Measurements from ENCODE around the gene KCNQ2. TPM values are rescaled to one million over a fixed set of nuclear protein-coding genes. Genes with fewer than 3 reads are reported as not detected.
A peak's percentile ranks its signal among the peaks of the same experiment; 100 is the strongest.

Gene KCNQ2
- total and polyA plus RNA-seq, 10 of the 15 experiments (the other 5 are each of a cell fraction or from before 2014, with no cell fraction given): 0.06 to 0.49 (median 0.26) TPM; not detected in 7

DNA sequence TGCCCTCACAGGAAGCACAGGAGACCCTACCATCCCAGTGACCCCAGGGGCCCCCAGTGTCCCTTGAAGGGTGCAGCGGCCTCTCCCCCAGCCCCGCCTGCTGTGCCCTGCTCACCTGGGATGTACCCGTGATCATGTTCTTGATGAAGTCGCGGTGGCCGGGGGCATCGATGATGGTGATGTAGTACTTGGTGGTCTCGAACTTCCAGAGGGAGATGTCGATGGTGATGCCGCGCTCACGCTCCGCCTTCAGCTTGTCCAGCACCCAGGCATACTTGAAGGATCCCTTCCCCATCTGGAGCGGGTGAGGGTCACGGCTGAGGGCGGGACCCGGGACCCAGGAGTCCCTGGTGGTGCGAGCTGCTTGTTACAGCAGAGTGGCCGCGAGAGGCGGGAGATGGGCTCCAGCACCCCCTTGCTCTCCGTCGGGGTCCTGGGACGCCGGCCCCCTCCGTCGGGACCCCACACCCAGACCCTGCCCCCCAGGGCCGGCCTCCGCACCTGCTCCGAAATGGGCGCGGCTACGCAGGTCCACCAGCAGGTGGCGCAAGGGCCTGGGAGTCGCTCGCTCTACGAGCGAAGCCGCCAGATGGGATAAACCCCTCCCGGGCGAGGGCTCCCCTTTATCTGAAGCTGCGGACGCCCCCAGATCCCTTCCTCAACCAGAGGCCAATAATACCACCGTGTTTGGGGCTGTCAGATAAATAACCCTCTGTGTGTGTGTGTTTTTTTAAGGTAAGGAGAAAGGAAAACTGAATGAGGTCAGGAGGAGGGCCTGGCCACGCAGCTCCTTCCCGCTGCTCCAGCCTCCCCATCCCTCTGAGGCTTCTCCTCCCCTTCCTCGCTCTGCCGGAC lies 23.5 kb upstream of the KCNQ2 start (continued):
- TF ChIP-seq SMARCA5 (IDR thresholded peaks at IDR 0.05) (no peak), RCOR1 (conservative IDR thresholded peaks at IDR 0.05; ENCODE audit: low read depth, low read length) (no peak), MXI1 (IDR thresholded peaks at IDR 0.05; ENCODE audit: low read depth, low read length) (no peak), POLR2AphosphoS2 (IDR thresholded peaks at IDR 0.05; ENCODE audit: low read depth, low read length) (no peak), CREM (IDR thresholded peaks at IDR 0.05; ENCODE audit: low read depth) (0 out of 2 replicates have a peak, but pooled peaks have one; percentile 13), KDM1A (IDR thresholded peaks at IDR 0.05; ENCODE audit: borderline replicate concordance) (no peak), TCF12 (IDR thresholded peaks at IDR 0.05; ENCODE audit: low read depth, low read length) (peak; percentile 76), SP1 (IDR thresholded peaks at IDR 0.05; ENCODE audit: low read depth, low read length) (no peak), GABPA (IDR thresholded peaks at IDR 0.05; ENCODE audit: low read depth) (no peak), GATAD2B (conservative IDR thresholded peaks at IDR 0.05; ENCODE audit: low read depth) (0 out of 2 replicates have a peak, but pooled peaks have one; percentile 18), ESRRA (IDR thresholded peaks at IDR 0.05; ENCODE audit: low read length) (no peak), STAT1 (conservative IDR thresholded peaks at IDR 0.05) (no peak), NFYB (IDR thresholded peaks at IDR 0.05; ENCODE audit: insufficient read depth, low read depth, low read length) (no peak), CBX3 (IDR thresholded peaks at IDR 0.05; ENCODE audit: borderline replicate concordance, low read depth) (no peak), SUZ12 (IDR thresholded peaks at IDR 0.05; ENCODE audit: unreplicated experiment) (no peak), TCF3 (IDR thresholded peaks at IDR 0.05; ENCODE audit: borderline replicate concordance, insufficient read depth, low read depth, low read length) (0 out of 2 replicates have a peak, but pooled peaks have one; percentile 59), HDAC2 (IDR thresholded peaks at IDR 0.05) (no peak), SMC3 (IDR thresholded peaks at IDR 0.05; ENCODE audit: borderline replicate concordance, low read length) (peak; percentile 71; the same call in 1 of the 2 replicates), KLF5 (IDR thresholded peaks at IDR 0.05; ENCODE audit: partially characterized antibody) (no peak)
- TF ChIP-seq, protein P1, sequence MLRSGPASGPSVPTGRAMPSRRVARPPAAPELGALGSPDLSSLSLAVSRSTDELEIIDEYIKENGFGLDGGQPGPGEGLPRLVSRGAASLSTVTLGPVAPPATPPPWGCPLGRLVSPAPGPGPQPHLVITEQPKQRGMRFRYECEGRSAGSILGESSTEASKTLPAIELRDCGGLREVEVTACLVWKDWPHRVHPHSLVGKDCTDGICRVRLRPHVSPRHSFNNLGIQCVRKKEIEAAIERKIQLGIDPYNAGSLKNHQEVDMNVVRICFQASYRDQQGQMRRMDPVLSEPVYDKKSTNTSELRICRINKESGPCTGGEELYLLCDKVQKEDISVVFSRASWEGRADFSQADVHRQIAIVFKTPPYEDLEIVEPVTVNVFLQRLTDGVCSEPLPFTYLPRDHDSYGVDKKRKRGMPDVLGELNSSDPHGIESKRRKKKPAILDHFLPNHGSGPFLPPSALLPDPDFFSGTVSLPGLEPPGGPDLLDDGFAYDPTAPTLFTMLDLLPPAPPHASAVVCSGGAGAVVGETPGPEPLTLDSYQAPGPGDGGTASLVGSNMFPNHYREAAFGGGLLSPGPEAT (IDR thresholded peaks at IDR 0.05; ENCODE audit: low read depth): no peak
- TF ChIP-seq, protein P2, sequence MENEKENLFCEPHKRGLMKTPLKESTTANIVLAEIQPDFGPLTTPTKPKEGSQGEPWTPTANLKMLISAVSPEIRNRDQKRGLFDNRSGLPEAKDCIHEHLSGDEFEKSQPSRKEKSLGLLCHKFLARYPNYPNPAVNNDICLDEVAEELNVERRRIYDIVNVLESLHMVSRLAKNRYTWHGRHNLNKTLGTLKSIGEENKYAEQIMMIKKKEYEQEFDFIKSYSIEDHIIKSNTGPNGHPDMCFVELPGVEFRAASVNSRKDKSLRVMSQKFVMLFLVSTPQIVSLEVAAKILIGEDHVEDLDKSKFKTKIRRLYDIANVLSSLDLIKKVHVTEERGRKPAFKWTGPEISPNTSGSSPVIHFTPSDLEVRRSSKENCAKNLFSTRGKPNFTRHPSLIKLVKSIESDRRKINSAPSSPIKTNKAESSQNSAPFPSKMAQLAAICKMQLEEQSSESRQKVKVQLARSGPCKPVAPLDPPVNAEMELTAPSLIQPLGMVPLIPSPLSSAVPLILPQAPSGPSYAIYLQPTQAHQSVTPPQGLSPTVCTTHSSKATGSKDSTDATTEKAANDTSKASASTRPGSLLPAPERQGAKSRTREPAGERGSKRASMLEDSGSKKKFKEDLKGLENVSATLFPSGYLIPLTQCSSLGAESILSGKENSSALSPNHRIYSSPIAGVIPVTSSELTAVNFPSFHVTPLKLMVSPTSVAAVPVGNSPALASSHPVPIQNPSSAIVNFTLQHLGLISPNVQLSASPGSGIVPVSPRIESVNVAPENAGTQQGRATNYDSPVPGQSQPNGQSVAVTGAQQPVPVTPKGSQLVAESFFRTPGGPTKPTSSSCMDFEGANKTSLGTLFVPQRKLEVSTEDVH (IDR thresholded peaks at IDR 0.05; ENCODE audit: low read depth, partially characterized antibody): no peak
- TF ChIP-seq, protein P3, sequence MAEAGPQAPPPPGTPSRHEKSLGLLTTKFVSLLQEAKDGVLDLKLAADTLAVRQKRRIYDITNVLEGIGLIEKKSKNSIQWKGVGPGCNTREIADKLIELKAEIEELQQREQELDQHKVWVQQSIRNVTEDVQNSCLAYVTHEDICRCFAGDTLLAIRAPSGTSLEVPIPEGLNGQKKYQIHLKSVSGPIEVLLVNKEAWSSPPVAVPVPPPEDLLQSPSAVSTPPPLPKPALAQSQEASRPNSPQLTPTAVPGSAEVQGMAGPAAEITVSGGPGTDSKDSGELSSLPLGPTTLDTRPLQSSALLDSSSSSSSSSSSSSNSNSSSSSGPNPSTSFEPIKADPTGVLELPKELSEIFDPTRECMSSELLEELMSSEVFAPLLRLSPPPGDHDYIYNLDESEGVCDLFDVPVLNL (IDR thresholded peaks at IDR 0.05; ENCODE audit: low read depth, low read length): no peak
